Hepatocyte (in vitro differentiated cells): ENCODE results near the gene TROAP.

Source experiments
- EZH2 ChIP-seq: fragments of 200-600 bp; sonication (generic); IDR thresholded peaks from 2 replicates; pipeline ENCODE4 v1.6.1; 2016; ENCODE audit warnings: antibody characterized with exemption, mild to moderate bottlenecking, borderline replicate concordance
- EZH2phosphoT487 ChIP-seq: fragments of 200-600 bp; sonication (generic); IDR thresholded peaks from one replicate; pipeline ENCODE4 v1.6.1; 2018; ENCODE audit warnings: antibody characterized with exemption, mild to moderate bottlenecking, low read depth, moderate library complexity; ENCODE audit not compliant: unreplicated experiment, severe bottlenecking
- TF ChIP-seq, protein P1 (sequence below): fragments of 200-600 bp; sonication (generic); IDR thresholded peaks from 2 replicates; pipeline ENCODE4 v1.5.1; 2016; ENCODE audit warnings: antibody characterized with exemption, mild to moderate bottlenecking; ENCODE audit not compliant: poor library complexity

DNA sequence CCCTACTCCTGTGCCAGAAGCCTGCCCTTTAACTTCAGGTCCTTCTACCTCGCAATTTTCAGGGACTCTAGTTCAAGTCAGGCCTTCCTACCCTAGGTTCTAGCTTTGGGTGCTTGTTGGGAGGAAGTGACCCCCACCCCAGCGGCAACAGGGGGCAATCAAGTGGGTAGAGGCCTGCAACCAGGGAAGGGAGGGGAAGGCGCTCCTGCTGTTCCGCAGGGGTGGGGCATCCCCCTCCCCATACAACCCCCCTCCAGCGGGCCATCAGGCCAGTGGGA, 28.3 kb upstream of the TROAP start:
- TF ChIP-seq, protein P1, sequence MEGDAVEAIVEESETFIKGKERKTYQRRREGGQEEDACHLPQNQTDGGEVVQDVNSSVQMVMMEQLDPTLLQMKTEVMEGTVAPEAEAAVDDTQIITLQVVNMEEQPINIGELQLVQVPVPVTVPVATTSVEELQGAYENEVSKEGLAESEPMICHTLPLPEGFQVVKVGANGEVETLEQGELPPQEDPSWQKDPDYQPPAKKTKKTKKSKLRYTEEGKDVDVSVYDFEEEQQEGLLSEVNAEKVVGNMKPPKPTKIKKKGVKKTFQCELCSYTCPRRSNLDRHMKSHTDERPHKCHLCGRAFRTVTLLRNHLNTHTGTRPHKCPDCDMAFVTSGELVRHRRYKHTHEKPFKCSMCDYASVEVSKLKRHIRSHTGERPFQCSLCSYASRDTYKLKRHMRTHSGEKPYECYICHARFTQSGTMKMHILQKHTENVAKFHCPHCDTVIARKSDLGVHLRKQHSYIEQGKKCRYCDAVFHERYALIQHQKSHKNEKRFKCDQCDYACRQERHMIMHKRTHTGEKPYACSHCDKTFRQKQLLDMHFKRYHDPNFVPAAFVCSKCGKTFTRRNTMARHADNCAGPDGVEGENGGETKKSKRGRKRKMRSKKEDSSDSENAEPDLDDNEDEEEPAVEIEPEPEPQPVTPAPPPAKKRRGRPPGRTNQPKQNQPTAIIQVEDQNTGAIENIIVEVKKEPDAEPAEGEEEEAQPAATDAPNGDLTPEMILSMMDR = no peak
- TF ChIP-seq EZH2 (no peak), EZH2phosphoT487 (no peak)
